HEK293 (cell line): Measurements from ENCODE around the gene UNC5B.

Experiments
- BCL11A ChIP-seq: fragments of 450-650 bp; formaldehyde crosslinking; IDR thresholded peaks from 2 replicates; pipeline ENCODE4 v1.5.1; 2016; ENCODE audit warnings: low read depth, missing biosample characterization, missing genetic modification characterization
- GLI4 ChIP-seq: fragments of 450-650 bp; formaldehyde crosslinking; IDR thresholded peaks from 2 replicates; pipeline ENCODE4 v1.5.1; 2016; ENCODE audit warnings: missing biosample characterization, missing genetic modification characterization
- GLIS2 ChIP-seq: fragments of 450-650 bp; formaldehyde crosslinking; IDR thresholded peaks from 2 replicates; pipeline ENCODE4 v1.5.1; 2016; ENCODE audit warnings: missing biosample characterization, missing genetic modification characterization
- KLF8 ChIP-seq: fragments of 450-650 bp; formaldehyde crosslinking; IDR thresholded peaks from 2 replicates; pipeline ENCODE4 v1.5.1; 2016; ENCODE audit warnings: missing biosample characterization, missing genetic modification characterization
- KLF9 ChIP-seq: fragments of 450-650 bp; formaldehyde crosslinking; IDR thresholded peaks from 2 replicates; pipeline ENCODE4 v1.5.1; 2016; ENCODE audit warnings: missing biosample characterization, missing genetic modification characterization, low read depth
- MZF1 ChIP-seq: fragments of 450-650 bp; formaldehyde crosslinking; IDR thresholded peaks from 2 replicates; pipeline ENCODE4 v1.5.1; 2017; ENCODE audit warnings: missing biosample characterization, missing genetic modification characterization, borderline replicate concordance
- TCF7L2 ChIP-seq: IDR thresholded peaks from 2 replicates; pipeline ENCODE4 v1.6.1; 2011; ENCODE audit warnings: low read depth, mild to moderate bottlenecking, inconsistent platforms, low read length, moderate library complexity, borderline replicate concordance
- ZNF138 ChIP-seq: fragments of 450-650 bp; formaldehyde crosslinking; IDR thresholded peaks from 2 replicates; pipeline ENCODE4 v1.5.1; 2016; ENCODE audit warnings: missing biosample characterization, missing genetic modification characterization, borderline replicate concordance
- ZNF16 ChIP-seq: fragments of 450-650 bp; formaldehyde crosslinking; IDR thresholded peaks from 2 replicates; pipeline ENCODE4 v1.5.1; 2016; ENCODE audit warnings: low read depth, missing biosample characterization, missing genetic modification characterization
- ZNF19 ChIP-seq: fragments of 450-650 bp; formaldehyde crosslinking; IDR thresholded peaks from 2 replicates; pipeline ENCODE4; 2016; ENCODE audit warnings: missing biosample characterization, missing genetic modification characterization, low read depth
- ZNF223 ChIP-seq: fragments of 450-650 bp; formaldehyde crosslinking; IDR thresholded peaks from 2 replicates; pipeline ENCODE4 v1.5.1; 2016; ENCODE audit warnings: missing biosample characterization, missing genetic modification characterization
- ZNF292 ChIP-seq: fragments of 450-650 bp; formaldehyde crosslinking; IDR thresholded peaks from 2 replicates; pipeline ENCODE4 v1.5.1; 2016; ENCODE audit warnings: low read depth, missing biosample characterization, missing genetic modification characterization, borderline replicate concordance
- ZNF350 ChIP-seq: fragments of 450-650 bp; formaldehyde crosslinking; IDR thresholded peaks from 2 replicates; pipeline ENCODE4 v1.5.0; 2017; ENCODE audit warnings: missing biosample characterization, mild to moderate bottlenecking, missing genetic modification characterization
- ZNF366 ChIP-seq: fragments of 450-650 bp; formaldehyde crosslinking; conservative IDR thresholded peaks from 2 replicates; pipeline ENCODE4 v1.5.1; 2016; ENCODE audit warnings: missing biosample characterization, missing genetic modification characterization
- ZNF530 ChIP-seq: fragments of 450-650 bp; formaldehyde crosslinking; IDR thresholded peaks from 2 replicates; pipeline ENCODE4 v1.5.1; 2016; ENCODE audit warnings: low read depth, missing biosample characterization, missing genetic modification characterization
- ZNF621 ChIP-seq: fragments of 450-650 bp; formaldehyde crosslinking; IDR thresholded peaks from 2 replicates; pipeline ENCODE4 v1.5.1; 2017; ENCODE audit warnings: missing biosample characterization, missing genetic modification characterization
- ZNF624 ChIP-seq: fragments of 450-650 bp; formaldehyde crosslinking; IDR thresholded peaks from 2 replicates; pipeline ENCODE4 v1.5.1; 2017; ENCODE audit warnings: missing biosample characterization, missing genetic modification characterization
- ZNF626 ChIP-seq: fragments of 450-650 bp; sonication (Bioruptor Pico); formaldehyde crosslinking; IDR thresholded peaks from 2 replicates; pipeline ENCODE4 v1.5.1; 2018; ENCODE audit warnings: missing biosample characterization, missing genetic modification characterization, inconsistent platforms
- ZNF768 ChIP-seq: fragments of 450-650 bp; formaldehyde crosslinking; IDR thresholded peaks from 2 replicates; pipeline ENCODE4 v1.5.1; 2018; ENCODE audit warnings: missing biosample characterization, mild to moderate bottlenecking, missing genetic modification characterization
- TF ChIP-seq, protein P1 (sequence below): fragments of 450-650 bp; formaldehyde crosslinking; IDR thresholded peaks from 2 replicates; pipeline ENCODE4 v1.5.1; 2016; ENCODE audit warnings: missing biosample characterization, missing genetic modification characterization
- TF ChIP-seq, protein P2 (sequence below): fragments of 450-650 bp; IDR thresholded peaks from 2 replicates; pipeline ENCODE4 v1.5.1; 2018; ENCODE audit warnings: missing biosample characterization, missing genetic modification characterization
- TF ChIP-seq, protein P3 (sequence below): fragments of 450-650 bp; formaldehyde crosslinking; IDR thresholded peaks from 2 replicates; pipeline ENCODE4 v1.5.1; 2016; ENCODE audit warnings: missing biosample characterization, missing genetic modification characterization, borderline replicate concordance
- TF ChIP-seq, protein P4 (sequence below): fragments of 450-650 bp; formaldehyde crosslinking; IDR thresholded peaks from 2 replicates; pipeline ENCODE4 v1.5.1; 2016; ENCODE audit warnings: missing biosample characterization, missing genetic modification characterization
- TF ChIP-seq, protein P5 (sequence below): fragments of 450-650 bp; formaldehyde crosslinking; IDR thresholded peaks from 2 replicates; pipeline ENCODE4 v1.5.1; 2017; ENCODE audit warnings: missing biosample characterization, missing genetic modification characterization
- TF ChIP-seq, protein P6 (sequence below): fragments of 450-650 bp; formaldehyde crosslinking; IDR thresholded peaks from 2 replicates; pipeline ENCODE4 v1.5.1; 2017; ENCODE audit warnings: missing biosample characterization, missing genetic modification characterization

The UNC5B gene

DNA sequence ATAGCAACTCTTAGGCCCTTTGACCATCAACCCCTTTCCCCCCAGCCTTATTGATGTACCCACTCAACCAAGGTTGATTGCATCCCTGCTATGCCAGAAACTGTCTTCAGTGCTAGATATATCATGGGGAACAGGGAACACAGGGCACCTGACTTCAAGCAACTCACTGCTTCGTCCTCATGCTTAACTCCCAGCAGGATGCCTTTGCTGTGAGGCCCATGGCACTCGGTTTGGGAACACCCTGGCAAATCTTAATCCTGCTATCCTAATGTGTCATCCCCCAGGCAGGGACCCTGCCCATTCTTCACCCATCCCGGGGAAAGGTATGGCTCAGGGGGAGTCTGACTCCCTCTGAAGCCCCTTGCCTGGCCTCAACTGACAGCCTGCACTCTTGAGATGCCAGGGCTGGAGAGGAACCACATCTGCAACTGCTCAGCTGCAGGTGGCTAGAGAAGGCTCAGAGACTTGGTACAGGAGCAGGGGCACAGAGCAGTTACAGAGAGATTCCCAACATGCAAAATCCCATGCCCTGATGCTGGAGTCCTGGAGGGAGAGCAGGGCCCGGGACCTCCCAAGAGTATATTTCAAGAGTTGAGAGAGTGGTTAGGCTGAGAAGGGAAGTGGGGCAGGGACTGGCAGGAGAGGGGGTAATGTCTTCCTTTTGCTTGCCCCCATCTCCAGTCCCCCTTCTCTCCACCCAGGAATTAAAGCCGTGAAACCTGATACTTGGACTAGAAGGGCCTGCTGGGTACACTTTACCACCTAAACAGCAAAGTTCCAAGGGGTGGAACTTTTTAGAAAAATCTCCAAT lies 2.4 kb upstream of the UNC5B start (continued):
- TF ChIP-seq KLF8 (tag by site-specific recombination): no peak
- no peak for TF ChIP-seq ZNF292 (tag by site-specific recombination)
- TF ChIP-seq ZNF768 (tag by site-specific recombination): no peak
- TF ChIP-seq, protein P1, sequence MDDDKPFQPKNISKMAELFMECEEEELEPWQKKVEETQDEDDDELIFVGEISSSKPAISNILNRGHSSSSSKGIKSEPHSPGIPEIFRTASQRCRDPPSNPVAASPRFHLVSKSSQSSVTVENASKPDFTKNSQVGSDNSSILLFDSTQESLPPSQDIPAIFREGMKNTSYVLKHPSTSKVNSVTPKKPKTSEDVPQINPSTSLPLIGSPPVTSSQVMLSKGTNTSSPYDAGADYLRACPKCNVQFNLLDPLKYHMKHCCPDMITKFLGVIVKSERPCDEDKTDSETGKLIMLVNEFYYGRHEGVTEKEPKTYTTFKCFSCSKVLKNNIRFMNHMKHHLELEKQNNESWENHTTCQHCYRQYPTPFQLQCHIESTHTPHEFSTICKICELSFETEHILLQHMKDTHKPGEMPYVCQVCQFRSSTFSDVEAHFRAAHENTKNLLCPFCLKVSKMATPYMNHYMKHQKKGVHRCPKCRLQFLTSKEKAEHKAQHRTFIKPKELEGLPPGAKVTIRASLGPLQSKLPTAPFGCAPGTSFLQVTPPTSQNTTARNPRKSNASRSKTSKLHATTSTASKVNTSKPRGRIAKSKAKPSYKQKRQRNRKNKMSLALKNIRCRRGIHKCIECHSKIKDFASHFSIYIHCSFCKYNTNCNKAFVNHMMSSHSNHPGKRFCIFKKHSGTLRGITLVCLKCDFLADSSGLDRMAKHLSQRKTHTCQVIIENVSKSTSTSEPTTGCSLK: no peak
- no peak for TF ChIP-seq KLF9 (tag by site-specific recombination)
- TF ChIP-seq ZNF530 (tag by site-specific recombination): no peak
- no peak for TF ChIP-seq MZF1 (tag by site-specific recombination)
- TF ChIP-seq, protein P2, sequence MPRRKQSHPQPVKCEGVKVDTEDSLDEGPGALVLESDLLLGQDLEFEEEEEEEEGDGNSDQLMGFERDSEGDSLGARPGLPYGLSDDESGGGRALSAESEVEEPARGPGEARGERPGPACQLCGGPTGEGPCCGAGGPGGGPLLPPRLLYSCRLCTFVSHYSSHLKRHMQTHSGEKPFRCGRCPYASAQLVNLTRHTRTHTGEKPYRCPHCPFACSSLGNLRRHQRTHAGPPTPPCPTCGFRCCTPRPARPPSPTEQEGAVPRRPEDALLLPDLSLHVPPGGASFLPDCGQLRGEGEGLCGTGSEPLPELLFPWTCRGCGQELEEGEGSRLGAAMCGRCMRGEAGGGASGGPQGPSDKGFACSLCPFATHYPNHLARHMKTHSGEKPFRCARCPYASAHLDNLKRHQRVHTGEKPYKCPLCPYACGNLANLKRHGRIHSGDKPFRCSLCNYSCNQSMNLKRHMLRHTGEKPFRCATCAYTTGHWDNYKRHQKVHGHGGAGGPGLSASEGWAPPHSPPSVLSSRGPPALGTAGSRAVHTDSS (tag by site-specific recombination): no peak
- TF ChIP-seq ZNF19 (tag by site-specific recombination): no peak
- no peak for TF ChIP-seq TCF7L2
- no peak for TF ChIP-seq BCL11A (tag by site-specific recombination)
- TF ChIP-seq ZNF223 (tag by site-specific recombination): no peak
- TF ChIP-seq, protein P3, sequence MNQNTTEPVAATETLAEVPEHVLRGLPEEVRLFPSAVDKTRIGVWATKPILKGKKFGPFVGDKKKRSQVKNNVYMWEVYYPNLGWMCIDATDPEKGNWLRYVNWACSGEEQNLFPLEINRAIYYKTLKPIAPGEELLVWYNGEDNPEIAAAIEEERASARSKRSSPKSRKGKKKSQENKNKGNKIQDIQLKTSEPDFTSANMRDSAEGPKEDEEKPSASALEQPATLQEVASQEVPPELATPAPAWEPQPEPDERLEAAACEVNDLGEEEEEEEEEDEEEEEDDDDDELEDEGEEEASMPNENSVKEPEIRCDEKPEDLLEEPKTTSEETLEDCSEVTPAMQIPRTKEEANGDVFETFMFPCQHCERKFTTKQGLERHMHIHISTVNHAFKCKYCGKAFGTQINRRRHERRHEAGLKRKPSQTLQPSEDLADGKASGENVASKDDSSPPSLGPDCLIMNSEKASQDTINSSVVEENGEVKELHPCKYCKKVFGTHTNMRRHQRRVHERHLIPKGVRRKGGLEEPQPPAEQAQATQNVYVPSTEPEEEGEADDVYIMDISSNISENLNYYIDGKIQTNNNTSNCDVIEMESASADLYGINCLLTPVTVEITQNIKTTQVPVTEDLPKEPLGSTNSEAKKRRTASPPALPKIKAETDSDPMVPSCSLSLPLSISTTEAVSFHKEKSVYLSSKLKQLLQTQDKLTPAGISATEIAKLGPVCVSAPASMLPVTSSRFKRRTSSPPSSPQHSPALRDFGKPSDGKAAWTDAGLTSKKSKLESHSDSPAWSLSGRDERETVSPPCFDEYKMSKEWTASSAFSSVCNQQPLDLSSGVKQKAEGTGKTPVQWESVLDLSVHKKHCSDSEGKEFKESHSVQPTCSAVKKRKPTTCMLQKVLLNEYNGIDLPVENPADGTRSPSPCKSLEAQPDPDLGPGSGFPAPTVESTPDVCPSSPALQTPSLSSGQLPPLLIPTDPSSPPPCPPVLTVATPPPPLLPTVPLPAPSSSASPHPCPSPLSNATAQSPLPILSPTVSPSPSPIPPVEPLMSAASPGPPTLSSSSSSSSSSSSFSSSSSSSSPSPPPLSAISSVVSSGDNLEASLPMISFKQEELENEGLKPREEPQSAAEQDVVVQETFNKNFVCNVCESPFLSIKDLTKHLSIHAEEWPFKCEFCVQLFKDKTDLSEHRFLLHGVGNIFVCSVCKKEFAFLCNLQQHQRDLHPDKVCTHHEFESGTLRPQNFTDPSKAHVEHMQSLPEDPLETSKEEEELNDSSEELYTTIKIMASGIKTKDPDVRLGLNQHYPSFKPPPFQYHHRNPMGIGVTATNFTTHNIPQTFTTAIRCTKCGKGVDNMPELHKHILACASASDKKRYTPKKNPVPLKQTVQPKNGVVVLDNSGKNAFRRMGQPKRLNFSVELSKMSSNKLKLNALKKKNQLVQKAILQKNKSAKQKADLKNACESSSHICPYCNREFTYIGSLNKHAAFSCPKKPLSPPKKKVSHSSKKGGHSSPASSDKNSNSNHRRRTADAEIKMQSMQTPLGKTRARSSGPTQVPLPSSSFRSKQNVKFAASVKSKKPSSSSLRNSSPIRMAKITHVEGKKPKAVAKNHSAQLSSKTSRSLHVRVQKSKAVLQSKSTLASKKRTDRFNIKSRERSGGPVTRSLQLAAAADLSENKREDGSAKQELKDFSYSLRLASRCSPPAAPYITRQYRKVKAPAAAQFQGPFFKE (tag by site-specific recombination): no peak
- no peak for TF ChIP-seq ZNF138 (tag by site-specific recombination)
- TF ChIP-seq, protein P4, sequence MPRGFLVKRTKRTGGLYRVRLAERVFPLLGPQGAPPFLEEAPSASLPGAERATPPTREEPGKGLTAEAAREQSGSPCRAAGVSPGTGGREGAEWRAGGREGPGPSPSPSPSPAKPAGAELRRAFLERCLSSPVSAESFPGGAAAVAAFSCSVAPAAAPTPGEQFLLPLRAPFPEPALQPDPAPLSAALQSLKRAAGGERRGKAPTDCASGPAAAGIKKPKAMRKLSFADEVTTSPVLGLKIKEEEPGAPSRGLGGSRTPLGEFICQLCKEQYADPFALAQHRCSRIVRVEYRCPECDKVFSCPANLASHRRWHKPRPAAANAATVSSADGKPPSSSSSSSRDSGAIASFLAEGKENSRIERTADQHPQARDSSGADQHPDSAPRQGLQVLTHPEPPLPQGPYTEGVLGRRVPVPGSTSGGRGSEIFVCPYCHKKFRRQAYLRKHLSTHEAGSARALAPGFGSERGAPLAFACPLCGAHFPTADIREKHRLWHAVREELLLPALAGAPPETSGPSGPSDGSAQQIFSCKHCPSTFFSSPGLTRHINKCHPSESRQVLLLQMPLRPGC (tag by site-specific recombination): no peak
- TF ChIP-seq GLI4 (tag by site-specific recombination): no peak
- TF ChIP-seq, protein P5, sequence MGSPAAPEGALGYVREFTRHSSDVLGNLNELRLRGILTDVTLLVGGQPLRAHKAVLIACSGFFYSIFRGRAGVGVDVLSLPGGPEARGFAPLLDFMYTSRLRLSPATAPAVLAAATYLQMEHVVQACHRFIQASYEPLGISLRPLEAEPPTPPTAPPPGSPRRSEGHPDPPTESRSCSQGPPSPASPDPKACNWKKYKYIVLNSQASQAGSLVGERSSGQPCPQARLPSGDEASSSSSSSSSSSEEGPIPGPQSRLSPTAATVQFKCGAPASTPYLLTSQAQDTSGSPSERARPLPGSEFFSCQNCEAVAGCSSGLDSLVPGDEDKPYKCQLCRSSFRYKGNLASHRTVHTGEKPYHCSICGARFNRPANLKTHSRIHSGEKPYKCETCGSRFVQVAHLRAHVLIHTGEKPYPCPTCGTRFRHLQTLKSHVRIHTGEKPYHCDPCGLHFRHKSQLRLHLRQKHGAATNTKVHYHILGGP (tag by site-specific recombination): no peak
- no peak for TF ChIP-seq ZNF350
- peak; percentile 22; the same call in 1 of the 2 replicates for TF ChIP-seq GLIS2 (tag by site-specific recombination)
- TF ChIP-seq ZNF621: no peak
- TF ChIP-seq ZNF16 (tag by site-specific recombination): no peak
- TF ChIP-seq ZNF624: no peak
- TF ChIP-seq, protein P6, sequence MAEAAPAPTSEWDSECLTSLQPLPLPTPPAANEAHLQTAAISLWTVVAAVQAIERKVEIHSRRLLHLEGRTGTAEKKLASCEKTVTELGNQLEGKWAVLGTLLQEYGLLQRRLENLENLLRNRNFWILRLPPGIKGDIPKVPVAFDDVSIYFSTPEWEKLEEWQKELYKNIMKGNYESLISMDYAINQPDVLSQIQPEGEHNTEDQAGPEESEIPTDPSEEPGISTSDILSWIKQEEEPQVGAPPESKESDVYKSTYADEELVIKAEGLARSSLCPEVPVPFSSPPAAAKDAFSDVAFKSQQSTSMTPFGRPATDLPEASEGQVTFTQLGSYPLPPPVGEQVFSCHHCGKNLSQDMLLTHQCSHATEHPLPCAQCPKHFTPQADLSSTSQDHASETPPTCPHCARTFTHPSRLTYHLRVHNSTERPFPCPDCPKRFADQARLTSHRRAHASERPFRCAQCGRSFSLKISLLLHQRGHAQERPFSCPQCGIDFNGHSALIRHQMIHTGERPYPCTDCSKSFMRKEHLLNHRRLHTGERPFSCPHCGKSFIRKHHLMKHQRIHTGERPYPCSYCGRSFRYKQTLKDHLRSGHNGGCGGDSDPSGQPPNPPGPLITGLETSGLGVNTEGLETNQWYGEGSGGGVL: peak; percentile 79
- TF ChIP-seq ZNF626 (tag by site-specific recombination): no peak
- no peak for TF ChIP-seq ZNF366 (tag by site-specific recombination)
